NT2/D1 (cell line): Measurements from ENCODE around the gene CD81.

Source experiments
- SUZ12 ChIP-seq: IDR thresholded peaks from 2 replicates; pipeline ENCODE4 v1.6.1; 2011; ENCODE audit not compliant: insufficient read length, insufficient read depth; ENCODE audit errors: extremely low read depth
- ZNF274 ChIP-seq: IDR thresholded peaks from 2 replicates; pipeline ENCODE4 v1.6.1; 2011; ENCODE audit warnings: mild to moderate bottlenecking, low read depth, low read length

GRCh38 chr11:2366276-2366675, 10.8 kb upstream of the CD81 start:
- TF ChIP-seq ZNF274 (no peak), SUZ12 (no peak)
